HG02884 (cell line): ENCODE measurements around the gene FUNDC1.
"Not testable (repeated sequence)": the region's sequence is repeated elsewhere in the genome, so short reads cannot be mapped to it uniquely, and the experiment has no call there.

ENCODE experiments used
- ATAC-seq: cut with Tn5 transposase; IDR thresholded peaks from one replicate; pipeline ENCODE4 v1.9.1; 2021; ENCODE audit warnings: mild to moderate bottlenecking, moderate library complexity; ENCODE audit not compliant: unreplicated experiment

FUNDC1 gene

DNA sequence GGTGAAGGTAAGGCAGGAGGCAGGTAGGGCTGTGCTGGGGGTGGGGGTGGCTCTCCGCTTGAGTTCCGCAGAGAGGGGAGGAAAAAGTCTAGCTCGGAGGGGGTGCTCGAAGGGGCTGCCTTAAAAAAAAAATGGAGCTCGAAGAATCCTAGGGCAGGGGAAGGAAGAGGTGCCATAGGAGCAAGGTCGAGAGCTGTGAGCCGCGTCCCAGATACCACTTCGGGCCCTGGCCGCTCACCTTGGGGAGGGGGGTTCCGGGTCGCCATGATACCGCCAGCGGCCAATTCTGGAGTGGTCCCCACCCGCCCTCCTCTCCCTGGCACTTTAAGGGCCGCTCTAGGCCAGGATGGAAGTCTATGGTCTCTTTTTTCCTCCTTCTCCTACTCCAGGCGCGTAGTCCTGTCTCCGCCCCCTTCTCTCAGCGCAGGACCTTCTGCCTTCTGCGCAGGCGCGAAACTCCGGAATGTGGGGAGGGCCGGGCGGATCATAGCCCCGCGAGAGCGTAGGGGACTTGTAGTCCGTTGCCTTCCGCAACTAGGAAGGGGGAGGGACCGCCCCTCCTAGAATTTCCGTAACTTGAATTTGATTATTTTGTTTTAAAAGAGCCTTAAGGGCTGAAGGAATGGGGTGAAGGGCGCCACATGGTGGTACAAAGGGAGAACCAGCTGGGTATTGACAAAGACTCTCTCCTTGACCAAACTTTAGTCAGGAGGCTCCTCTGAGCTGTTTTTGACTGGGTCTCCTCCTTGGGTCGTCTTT lies at the start of gene FUNDC1:
FUNDC1 (minus strand) TSS at position 293 of the 759 bp plus-strand sequence; CDS start at position 266, 27 bp downstream.
- peak; percentile 99 for ATAC-seq

GRCh38 chrX:44585866-44586265 lies 43.2 kb upstream of the FUNDC1 start:
- no peak for ATAC-seq

DNA sequence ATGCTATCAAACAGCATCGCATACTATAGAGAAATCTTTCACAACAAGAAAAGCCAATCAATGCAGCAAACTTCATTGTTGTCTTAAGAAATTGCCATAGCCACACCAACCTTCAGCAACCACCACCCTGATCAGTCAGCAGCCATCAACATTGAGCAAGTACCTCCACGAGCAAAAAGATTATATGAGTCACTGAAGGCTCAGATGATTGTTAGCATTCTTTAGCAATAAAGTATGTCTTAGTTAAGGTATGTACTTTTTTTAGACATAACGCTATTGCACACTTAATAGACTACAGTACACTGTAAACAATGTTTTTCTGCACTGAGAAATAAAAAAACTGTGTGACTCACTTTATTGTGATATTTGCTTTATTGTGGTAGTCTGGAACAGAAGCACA lies 37.8 kb upstream of the FUNDC1 start:
- no peak for ATAC-seq

DNA sequence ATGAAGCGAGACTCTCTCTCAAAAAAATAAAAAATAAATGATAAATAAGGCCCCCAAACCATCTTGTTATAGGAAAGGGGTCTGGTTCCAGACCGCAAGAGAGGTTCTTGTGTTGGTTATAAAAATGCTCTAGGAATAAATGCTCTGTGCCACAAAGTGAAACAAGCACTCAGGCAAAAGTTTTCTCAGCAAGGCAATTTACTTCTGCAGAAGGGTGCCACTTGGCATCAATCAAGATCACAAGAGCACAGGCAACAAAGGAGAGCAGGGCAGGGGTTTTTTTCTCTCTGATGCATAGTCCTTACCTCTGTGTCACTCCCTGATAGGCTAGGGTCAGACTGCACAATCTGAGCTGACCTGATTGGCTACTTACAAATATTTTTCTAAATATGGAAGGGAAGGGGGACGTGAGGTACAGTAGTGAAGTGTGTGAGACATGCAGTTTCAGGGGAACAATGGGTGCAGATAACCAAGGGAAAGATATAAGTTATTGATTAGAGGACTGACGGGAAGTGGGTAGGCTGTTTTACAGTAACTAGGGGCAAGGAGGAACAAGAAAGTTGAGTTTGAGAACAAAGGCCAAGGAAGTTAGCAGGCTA lies 29.8 kb upstream of the FUNDC1 start:
- no peak for ATAC-seq

GRCh38 chrX:44570522-44570921 lies 27.9 kb upstream of the FUNDC1 start:
- no peak for ATAC-seq

DNA sequence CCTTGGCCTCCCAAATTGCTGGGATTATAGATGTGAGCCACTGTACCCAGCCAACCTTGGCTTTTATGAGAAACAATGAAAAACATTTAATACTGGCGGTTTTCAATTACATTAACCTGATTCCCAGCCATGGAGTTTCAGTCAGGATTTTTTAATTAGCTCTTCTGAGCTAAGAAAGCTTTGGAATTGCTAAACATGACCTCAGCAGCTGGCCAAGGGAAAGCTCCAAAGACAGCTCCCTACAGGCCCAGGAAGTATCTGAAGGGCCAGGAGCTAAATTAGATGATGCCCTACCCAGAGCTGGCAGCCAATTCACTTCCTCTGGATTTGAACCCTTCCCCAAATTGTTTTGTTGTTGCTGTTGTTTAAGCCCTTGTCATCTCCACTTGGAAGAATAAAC lies 26.5 kb upstream of the FUNDC1 start:
- no peak for ATAC-seq

DNA sequence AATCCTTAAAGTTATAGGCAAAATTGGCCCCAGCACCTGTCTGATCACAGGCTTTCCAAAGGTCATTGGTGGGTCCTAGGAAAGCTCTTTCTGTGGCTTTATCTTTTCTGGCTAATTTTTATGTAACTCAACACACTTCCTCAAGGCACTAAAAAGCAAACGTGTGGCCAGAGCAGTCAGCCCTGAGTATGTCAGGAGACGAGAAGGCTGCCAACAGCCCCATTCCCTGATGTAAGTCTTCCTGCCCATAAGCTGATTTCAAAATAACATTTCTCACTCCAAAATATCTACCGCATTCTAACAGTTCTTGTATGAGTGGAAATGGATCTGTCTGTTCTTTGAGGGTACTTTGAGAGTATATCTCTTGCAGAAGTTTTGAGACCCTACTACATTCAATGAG lies 25.5 kb upstream of the FUNDC1 start:
- no peak for ATAC-seq

DNA sequence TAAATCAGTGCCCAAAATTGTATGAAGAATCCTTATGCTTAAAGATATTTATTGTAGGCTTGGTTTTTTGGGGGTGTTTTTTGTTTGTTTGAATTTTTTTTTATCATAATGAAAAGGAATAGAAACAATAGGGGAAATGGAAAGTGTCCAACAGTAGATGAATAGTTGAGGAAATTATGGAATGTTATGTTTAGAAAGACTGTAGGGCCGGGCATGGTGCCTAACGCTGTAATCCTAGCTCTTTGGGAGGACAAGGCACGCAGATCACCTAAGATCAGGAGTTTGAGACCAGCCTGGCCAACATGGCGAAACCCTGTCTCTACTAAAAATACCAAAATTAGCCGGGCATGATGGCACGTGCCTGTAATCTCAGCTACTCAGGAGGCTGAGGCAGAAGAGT lies 19.2 kb upstream of the FUNDC1 start:
- ATAC-seq = not testable (repeated sequence)

- no peak for ATAC-seq
Measured at GRCh38 chrX:44550563-44550962, 7.9 kb upstream of the FUNDC1 start.

- not testable (repeated sequence) for ATAC-seq
Measured at GRCh38 chrX:44545454-44545853, 2.8 kb upstream of the FUNDC1 start.

DNA sequence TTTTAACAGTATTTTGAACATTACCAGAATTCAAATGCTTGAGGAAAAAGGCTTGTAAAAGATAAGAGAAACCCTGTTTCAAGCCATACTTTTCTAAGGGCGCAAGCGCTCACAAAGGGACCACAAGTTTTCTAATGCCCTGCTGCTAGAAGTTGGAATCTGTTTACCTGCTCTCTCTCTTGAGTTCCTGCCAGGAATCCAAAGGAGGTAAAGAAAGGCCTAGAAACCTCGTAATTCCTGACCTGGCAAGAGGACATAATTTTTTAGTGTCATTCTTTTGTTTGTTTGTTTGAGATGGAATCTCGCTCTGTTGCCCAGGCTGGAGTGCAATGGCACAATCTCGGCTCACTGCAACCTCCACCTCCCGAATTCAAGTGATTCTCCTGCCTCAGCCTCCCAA lies 1.4 kb upstream of the FUNDC1 start:
- ATAC-seq = no peak

GRCh38 chrX:44536198-44536597 lies 6.5 kb downstream of the FUNDC1 start:
- no peak for ATAC-seq

- no peak for ATAC-seq
Measured at GRCh38 chrX:44529310-44529709, 13.3 kb downstream of the FUNDC1 start.

DNA sequence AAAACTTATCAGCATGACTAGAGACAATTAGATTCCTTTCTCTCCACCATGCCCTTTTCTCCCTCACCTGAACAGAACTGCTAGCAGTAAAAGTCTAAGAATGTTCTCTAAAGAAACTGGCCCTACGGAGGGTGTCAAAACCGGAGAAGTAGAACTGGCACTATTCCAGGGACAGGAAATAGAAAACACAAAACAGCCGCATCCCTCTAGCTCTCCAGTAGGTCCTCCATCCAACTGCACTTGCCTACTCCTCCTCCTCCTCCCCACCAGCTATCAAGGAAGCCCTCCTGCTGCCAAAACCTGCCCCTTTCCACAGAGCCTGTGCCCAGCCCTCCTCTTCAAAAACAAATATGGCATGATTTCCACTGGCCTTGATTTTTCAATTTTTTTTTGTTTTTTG lies 28.4 kb downstream of the FUNDC1 start:
- no peak for ATAC-seq

DNA sequence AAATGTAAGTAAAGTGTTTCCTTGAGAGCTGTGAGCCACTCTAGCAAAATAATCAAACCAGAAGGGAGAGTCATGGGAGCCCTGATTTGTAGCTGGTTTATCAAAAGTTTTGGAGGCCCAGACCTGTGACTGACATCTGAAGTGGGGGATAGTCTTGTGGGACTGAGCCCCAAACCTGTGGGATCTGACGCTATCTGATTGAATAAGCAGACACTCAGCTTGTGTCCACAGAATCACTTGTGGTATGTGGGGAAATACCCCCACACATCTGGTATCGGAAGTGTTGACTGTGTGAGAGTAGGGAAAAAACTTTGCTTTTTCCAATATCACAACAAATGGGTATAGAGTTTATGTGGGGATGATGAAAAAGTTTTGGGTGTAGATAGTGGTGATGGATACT lies 35.4 kb downstream of the FUNDC1 start:
- ATAC-seq = no peak

DNA sequence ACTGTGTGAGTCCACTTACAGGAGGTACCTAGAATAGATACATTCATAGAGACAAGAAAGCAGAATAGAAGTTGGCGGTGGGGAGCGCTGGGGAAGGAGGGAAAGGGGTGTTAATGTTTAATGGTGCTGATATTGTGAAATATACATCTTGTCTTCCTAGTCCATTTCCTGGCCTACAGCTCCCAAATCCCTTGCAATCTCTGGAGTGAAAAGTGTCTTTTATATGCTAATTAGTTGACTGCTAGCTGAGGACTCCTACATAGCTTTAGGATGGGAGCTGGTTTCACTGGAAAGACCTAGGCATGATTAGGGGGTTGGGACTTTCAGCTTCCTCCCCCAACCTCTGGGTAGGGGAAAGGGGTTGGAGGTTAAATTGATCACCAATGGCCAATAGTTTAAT lies 36.0 kb downstream of the FUNDC1 start:
- ATAC-seq = no peak

DNA sequence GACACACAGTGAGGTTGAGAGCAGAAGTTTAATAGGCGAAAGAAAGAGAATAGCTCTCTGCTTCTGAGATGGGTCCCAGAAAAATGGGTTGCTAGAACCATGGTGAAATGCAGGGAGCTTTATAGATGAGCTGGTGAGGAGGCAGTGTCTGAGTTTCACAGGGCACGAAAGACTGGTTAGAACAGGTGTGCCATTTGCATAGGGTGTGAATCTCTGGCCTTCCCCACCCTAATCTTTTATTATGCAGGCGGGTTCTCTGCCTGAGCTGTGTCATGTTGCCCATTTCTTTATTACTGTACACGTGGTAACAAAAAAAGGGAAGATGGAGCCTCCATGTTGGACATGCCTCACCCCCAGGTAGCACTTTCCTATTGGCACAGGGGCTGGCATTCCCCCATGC lies 39.1 kb downstream of the FUNDC1 start:
- no peak for ATAC-seq

- ATAC-seq = no peak
Measured at GRCh38 chrX:44495091-44495490, 47.6 kb downstream of the FUNDC1 start.

DNA sequence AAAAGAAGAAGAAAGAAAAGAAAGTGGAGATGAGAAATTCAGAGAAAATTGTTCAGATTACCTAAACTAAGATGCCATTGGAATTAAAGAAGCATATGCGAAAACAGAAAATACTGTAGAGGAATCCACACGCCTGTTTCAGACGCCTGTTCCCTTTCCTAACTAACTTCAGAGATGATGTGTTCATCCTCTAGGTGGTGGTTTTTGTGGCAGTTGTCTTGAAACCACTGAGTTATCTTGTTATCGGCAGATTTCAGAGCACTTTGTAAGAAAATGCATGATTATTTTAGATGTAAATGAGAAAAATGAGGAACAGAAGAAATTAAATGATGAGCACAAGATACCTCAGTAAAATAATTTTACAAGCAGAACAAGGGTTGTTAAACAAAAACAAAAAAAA lies 48.3 kb downstream of the FUNDC1 start:
- ATAC-seq = no peak

- ATAC-seq = no peak
Measured at GRCh38 chrX:44489515-44489914, 53.1 kb downstream of the FUNDC1 start.

GRCh38 chrX:44484607-44485146 lies 58.0 kb downstream of the FUNDC1 start:
- ATAC-seq = no peak

DNA sequence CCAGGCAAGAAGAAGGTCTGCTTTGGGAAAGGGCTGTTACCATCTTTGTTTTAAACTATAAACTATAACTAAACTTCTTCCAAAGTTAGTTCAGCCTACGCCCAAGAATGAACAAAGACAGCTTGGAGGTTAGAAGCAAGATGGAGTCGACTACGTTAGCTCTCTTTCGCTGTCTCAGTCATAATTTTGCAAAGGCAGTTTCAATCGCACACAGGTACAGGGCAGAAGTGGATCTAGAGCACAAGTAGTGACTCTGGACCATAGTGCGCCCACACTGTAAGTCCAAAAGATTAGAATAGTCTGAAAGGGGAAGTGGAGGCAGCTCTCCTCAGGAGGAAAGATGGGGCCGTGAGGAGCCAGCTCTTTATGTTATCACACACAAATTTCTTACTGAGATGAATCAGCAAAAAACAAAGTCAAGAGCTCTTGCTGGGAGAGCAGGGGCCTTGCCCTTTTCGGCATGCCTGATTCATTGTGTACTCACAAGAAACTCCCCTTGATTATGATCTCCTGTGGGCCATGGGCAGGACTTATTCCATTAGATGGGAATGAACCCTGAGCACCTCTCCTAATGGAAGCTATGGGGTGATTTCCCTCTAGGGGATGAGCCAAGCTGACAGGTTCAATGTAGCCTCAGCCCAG lies 58.6 kb downstream of the FUNDC1 start:
- ATAC-seq = no peak
